Limb (tissue), 2 donors: ENCODE data around the gene RELB.
"Not testable (repeated sequence)": the region's sequence is repeated elsewhere in the genome, so short reads cannot be mapped to it uniquely, and the experiment has no call there.

ENCODE experiments used
- DNase-seq, 2 donors: peaks; one replicate each; pipeline ENCODE4 v3.0.0-alpha.2; 2016; ENCODE audit errors: extremely low spot score in 2 of 2

The RELB gene, protein sequence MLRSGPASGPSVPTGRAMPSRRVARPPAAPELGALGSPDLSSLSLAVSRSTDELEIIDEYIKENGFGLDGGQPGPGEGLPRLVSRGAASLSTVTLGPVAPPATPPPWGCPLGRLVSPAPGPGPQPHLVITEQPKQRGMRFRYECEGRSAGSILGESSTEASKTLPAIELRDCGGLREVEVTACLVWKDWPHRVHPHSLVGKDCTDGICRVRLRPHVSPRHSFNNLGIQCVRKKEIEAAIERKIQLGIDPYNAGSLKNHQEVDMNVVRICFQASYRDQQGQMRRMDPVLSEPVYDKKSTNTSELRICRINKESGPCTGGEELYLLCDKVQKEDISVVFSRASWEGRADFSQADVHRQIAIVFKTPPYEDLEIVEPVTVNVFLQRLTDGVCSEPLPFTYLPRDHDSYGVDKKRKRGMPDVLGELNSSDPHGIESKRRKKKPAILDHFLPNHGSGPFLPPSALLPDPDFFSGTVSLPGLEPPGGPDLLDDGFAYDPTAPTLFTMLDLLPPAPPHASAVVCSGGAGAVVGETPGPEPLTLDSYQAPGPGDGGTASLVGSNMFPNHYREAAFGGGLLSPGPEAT

DNA sequence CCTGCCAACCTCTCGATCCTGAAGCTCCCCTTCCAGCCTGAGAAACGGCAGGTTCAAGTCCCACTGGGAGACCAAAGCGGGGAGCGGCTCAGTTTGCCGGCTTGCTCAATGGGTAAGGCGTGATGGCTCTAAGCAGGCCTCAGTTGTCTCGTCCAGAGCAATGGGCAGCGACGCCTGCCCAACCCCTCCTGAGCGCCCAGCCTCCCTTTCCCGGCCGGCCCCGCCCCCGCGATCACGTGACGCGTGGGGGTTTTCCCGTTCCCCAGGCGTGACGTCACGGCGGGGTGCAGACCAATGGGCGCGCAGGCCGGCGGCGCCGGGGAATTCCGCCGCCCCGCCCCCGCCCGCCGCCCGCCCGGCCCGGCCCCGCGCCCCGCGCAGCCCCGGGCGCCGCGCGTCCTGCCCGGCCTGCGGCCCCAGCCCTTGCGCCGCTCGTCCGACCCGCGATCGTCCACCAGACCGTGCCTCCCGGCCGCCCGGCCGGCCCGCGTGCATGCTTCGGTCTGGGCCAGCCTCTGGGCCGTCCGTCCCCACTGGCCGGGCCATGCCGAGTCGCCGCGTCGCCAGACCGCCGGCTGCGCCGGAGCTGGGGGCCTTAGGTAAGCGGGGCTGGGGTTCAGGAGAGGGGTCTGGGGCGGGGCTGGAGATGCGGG lies at the start of gene RELB:
RELB (plus strand) TSS at position 378 of the 653 bp plus-strand sequence; CDS start at position 494, 116 bp downstream.
- DNase-seq: peak; percentile 88 to 98

DNA sequence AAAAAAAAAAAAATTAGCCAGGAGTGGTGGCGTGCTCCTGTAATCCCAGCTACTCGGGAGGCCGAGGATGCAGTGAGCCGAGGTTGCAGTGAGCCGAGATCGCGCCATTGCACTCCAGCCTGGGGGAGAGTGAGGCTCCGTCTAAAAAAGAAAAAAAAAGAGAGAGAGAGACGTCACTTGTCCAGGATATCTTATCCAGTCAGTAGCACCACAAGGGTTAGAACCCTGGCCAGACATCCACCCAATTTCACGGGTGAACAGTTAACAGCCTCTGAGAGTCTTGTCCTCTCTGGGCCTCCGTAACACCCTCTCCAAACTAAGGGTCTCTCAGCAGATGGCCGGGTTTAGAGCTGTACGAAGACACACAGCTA lies 47.0 kb upstream of the RELB start:
- no peak for DNase-seq

DNA sequence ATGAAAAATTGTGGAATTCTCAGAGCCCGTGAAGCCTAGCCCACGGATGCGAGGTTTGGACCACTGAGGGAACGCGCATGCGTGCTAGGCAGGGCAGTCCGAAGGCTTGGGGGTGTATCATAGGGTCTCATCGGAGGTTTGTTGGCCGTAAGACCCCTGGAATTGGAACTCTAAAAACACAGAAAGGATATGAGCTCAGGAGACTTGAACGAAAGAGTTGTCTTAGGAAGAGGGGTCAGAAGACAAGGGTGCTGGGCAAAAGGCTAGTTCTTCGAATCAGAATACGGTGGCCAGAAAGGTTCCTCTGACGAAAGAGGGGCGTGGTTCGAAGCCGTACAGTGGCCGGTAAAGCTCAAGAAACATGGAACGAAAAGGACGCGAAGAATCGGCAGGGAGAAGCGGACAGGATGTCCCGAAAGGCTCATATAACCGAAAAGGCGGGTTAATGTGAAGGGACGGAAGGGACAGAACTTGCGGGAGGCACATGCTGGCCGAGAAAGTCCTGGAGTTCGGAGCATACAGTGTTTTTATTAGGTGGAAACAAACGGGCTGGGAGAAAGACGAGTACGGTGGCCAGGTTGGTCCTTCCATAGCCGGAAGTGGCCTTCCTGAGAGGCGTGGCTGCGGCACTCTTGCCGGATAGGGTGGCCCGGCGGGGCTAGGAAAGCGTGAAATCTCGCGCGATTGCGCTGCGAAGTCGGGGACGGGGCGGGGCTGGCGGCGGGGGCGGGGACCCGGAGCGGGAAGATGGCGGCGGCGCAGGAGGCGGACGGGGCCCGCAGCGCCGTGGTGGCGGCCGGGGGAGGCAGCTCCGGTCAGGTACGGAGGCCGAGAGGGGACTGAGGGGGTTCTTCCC lies 46.4 kb upstream of the RELB start, which contains the start of gene CLPTM1:
CLPTM1 (plus strand) TSS at position 732 of the 856 bp plus-strand sequence; CDS start at position 748, 16 bp downstream.
- DNase-seq: peak; percentile 98

DNA sequence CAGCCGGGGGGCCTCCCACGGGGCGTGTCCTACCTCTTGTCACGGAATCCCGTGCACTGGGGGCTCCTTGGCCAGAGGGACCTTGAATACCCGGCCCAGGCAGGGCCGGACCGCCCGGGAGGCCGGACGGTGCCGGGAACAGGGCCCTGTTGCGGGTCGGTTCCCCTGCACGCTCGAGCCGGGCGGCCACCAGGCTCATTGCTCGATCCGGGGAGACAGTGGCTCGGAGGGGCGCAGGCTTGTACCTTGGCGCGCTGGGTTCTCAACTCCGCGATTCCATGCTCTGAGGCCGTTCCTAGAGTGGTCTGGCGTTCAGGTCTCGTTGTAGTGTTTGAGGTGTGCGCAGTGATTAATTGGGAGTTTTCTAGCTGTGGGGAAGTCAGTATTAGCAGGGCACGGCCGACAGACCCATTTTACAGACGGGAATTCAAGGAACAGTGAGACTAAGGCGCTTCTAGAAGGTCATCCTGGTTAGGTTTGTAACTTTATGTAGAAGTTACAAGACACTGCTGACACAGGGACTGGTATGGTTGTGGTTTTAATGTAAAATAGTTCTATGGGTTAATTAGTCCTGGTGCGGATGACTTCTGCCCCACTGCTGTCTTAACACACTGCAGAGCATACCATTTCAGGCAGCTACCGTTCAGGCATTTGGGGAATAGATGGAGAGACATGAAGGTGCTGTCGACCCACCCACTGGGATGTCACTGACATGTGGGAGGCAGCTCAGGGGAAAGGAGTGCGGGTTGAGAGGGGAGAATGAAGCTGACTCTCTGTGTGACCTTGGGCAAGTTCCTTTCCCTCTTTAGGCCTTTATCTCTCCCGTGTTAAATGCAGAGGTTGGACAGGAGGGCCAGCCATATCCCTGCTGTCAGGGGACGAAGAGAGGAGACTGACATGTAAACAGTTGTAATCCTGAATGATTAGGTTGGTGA lies 45.5 kb upstream of the RELB start:
- no peak for DNase-seq

DNA sequence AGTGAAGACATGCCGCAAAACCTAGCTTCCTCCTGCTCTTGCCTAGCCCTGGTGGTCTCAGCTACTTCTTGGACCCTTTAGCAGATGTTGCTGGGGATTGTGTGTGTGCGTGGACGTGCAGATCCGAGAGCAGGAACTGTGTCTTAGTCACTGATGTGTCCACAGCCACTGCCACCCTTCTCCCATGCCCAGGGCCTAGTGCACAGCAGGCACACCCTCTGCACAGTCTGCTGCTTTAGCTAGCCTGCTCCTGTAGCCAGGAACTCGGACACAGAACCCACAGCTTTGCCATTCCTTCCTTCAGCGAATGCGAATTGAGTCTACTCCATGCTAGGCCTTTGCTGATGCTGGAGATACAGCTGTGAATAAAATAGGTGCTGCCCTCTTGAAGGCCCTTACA lies 43.7 kb upstream of the RELB start:
- no peak for DNase-seq

DNA sequence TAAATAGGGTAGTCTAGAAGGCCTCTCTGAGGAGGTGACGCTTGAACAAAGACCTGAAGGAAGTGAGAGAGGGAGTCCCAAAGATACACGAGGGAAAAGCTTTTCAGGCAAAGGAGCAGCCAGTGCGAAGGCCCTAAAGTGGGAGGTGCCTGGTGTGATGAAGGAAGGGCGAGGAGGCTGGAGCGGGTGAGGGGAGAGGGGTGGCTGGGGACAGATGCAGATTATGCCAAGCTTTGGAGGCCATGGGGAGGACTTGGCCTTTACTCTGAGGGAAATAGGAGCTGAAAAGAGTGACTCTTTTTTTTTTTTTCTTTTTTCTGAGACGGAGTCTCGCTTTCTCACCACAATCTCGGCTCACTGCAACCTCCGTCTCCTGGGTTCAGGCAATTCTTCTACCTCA lies 43.2 kb upstream of the RELB start:
- DNase-seq: no peak

DNA sequence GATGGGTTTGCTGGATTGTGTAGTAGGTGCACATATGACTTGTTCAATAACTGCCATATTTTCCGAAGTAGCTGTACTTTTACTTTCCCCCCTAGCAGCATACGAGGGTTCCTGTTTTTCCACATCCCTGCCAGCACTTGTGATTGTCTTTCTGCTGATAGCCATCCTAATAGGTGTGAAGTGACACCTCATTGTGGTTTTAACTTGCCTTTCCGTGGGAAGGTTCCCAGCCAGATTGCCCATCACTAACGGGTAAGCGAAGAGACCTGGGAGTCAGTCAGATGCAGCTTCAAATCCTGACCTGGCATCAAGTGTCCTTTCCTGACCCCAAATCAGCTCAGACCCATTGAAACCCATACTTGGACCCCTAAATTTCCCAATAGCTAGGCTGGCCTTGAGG lies 41.6 kb upstream of the RELB start:
- DNase-seq: no peak

DNA sequence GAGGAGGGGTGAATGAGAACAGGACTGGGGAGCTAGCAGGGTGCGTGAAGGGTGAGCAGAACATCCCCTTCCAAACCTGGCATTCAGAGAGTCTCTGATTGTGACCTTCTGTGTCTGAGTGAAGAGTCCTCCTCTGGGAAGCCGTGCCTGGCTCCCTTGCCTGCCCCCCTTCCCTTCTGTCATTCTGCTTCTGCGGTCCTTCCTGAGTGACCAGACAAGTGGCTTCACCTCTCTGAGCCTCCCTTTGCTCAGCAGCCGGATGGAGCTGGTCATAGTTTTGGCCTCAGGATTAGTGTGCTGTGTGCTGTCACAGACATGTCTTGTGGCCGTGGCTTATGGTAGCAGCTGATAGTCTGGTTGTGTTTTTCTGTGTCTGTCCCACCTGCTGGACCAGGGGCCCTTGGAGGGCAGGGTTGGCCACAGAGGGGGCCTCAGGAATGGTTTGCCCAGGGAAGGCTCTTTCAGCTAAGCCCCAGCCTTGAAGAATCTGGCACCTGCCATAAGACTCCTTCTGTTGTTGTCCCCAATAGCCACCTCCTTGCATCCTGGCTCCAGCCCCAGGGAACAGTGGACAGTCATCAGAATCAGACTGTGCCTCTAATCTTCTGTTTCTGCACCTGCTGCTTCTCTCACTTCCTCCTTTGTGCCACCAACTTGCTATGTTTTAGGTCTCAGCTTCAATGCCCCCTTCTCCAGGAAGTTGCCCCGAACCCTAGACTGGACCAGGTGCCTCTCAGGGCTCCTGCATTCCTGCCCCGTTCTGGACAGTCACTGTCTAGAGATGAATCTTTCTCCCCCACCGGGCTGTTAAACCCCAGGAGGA lies 40.1 kb upstream of the RELB start:
- no peak for DNase-seq

DNA sequence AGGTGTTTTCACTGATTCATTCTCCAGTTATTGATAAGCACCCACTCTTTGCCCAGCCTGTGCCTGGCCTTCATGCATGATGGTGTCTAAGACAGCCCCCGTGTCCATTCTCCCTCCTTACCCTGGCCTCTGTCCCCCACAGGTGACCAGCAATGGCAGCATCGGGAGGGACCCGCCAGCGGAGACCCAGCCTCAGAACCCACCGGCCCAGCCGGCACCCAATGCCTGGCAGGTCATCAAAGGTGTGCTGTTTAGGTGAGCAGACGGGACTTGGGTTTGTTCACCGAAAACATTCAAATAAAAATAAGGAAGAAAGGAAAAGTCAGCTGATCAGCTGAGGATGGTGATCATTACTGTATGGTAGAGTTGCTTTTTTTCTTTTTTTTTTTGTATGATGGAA lies 39.4 kb upstream of the RELB start:
- no peak for DNase-seq

DNA sequence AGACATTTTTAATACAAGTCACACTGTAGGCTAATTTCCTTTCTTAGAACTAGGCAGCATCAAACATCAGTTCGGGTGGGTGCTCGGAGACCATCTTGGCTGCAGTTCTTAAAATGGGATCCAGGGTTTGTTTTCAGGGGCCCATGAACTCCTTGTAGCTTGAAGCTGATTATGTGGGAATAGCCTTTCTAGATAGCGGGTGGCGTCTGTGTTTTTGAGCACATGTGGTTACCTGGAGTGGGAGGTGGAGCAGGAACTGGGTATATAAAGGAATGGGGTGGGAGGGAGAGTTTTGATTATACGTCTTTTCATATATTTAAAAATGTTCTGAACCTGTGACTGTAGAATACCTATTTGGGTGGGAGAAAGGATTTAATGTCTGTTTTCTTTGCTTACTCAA lies 33.1 kb upstream of the RELB start:
- DNase-seq: no peak

DNA sequence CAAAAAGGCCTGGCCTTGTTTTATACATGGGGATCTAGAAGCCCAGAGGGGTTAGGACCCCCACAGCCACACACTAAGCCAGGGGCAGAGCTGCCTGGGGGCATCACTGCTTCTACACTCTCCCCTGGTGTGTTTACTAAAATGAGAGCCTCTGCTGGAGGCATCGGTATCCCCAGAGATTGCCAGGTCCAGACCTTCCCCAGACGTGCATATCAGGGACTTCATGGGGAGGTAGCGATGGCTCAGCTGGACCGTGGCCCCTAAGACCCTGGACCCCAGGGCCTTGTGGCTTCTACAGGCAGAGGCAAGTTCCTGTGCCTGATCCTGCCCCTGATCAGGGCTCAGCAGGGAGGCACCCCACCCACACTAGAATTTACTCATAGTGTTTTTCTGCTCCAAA lies 32.6 kb upstream of the RELB start:
- DNase-seq: no peak

DNA sequence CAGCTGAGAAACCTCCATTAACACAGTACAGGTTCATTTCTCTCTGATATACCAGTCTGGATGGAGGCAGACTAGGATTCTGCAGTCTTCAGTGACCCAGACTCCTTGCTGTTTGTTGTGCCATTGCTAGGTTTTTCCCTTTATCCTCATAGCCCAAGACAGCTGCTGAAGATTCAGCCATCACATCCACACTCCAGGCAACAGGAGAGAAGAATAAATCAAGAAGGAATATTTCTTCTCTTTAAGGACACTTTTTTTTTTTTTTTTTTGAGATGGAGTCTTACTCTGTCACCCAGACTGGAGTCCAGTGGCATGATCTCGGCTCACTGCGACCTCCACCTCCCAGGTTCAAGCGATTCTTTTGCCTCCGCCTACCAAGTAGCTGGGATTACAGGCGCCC lies 31.8 kb upstream of the RELB start:
- no peak for DNase-seq

DNA sequence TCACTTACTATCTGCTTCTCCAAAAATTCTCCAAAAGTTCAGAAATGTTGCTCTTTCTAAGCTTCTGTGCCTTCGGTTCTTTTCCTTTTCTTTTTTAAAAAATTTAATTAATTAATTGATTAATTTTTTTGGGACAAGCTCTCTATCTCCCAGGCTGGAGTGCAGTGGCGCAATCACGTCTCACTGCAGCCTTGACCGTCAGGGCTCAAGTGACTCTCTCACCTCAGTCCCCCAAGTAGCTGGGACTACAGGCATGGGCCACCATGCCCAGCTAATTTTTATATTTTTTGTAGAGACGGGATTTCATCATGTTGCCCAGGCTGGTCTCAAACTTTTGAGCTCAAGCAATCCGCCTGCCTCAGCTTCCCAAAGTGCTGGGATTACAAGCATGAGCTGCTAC lies 29.8 kb upstream of the RELB start:
- not testable (repeated sequence) for DNase-seq

DNA sequence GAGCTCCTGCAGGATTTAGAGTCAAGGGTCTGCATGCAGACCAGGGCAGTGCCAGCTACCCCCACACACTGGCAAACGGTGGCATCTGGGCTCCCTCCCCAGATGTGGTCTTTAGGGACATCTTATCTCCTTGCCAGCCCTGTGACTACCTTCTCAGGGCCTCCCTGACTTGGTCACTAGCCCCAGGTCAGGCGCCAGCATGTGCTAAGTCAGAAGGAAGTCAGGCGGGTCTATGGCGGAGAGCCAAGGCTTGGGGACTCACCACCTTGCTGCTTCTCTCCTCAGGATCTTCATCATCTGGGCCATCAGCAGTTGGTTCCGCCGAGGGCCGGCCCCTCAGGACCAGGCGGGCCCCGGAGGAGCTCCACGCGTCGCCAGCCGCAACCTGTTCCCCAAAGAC lies 28.5 kb upstream of the RELB start:
- no peak for DNase-seq

DNA sequence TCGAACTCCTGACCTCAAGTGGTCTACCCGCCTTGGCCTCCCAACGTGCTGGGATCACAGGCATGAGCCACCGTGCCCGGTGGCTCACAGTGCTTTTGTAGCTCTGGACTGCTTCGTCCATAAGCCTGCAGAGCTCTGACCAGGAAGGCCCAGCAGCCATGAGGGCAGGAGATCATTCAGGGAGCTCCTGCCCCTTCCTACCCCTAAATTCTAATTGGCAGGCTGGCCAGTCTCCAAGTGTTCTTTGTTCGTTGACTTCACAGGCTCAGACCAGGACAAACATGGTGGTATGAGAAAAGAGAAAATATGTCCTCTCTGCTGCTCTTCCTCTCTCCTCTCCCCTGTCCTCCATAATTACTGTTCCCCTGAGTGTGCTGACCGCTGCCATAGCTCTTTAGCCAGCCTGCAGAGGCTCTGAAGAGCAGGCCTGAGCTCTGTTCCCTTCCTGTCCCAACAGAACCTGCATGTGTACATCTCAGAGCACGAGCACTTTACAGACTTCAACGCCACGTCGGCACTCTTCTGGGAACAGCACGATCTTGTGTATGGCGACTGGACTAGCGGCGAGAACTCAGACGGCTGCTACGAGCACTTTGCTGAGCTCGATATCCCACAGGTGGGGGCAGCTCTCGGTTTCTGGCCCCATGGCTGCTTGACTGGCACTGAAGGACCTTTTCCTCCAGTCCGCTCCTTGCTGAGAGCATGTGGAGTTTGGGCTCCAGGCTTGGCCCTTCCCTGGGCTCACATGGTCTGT lies 27.1 kb upstream of the RELB start:
- DNase-seq: no peak

DNA sequence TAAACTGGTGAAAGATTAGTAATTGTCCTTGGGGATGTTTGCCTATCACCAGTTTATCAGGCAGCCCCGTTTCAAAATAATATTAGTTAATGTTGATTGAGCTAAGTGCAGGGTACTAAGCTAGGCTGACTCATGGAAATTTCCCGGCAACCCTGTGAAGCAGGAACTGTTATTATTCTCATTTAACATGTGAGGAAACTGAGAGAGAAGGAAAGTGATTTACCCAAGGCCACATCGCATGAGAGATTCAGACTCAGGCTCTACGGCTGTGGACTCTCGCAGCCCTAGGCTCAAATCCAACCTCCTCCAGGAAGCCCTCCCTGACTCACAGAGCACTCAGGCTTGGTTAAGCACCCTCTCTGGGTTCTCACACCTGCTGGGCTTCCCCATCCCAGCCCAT lies 26.4 kb upstream of the RELB start:
- no peak for DNase-seq

DNA sequence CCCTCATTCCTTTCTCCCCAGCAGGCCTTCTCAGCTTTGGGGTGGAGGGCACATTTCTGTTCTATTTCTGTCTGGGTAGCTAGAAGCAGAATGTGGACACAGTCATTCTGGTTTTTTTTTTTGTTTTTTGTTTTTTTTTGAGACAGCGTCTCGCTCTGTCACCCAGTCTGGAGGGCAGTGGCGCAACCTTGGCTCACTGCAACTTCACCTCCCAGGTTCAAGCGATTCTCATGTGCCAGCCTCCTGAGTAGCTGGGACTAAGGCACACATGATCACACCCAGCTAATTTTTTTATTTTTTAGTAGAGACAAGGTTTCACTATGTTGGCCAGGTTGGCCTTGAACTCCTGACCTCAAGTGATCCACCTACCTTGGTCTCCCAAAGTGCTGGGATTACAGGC lies 25.8 kb upstream of the RELB start:
- DNase-seq: no peak

DNA sequence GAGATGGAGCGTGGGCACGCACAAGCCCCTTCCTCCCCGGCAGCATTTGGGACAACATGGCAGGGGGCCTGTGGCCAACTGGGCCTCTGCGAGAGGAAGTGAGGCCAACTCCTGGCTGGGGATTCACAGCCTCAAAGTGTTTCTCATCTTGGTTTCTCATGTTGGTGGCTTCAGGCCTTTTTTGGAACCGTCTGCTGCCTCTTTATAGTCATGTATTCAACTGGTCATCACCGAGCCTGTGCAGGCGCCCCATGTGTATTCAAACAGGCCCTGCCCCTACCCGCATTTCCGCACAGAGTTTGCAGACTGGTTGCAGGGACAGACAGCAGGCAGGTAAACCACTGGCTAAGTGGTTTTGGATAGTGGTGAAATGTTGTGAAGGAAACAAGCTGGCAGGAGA lies 17.3 kb upstream of the RELB start:
- DNase-seq: no peak

DNA sequence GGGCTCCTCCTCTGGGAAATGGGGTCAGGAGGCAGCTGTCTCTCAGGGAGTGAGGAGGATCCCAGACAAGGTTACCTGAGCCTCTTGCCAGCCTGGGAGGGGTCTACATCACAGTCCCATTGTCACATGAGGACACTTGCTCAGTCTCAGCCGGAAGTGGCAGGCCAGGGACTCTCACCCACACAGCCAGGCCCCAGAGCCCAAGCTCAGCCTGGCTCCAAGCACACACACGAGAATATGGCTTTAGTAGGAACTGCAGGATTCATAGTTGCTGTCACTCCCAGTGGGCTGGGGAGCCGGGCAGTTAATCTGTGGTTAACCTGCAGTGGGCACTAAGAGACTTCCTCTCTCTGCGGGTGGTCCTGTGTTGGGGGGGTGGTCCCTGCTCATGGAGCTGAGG lies 15.8 kb upstream of the RELB start:
- no peak for DNase-seq
